GM08714 (cell line): ENCODE results near the gene FHIP2A.
"Not testable (repeated sequence)": the region's sequence is repeated elsewhere in the genome, so short reads cannot be mapped to it uniquely, and the experiment has no call there.

ENCODE experiments used
- H3K4me3 ChIP-seq: fragments of 200-500 bp; sonication (Bioruptor generic); 2 replicates; pipeline ENCODE4 v1.5.1; 2014; ENCODE audit warnings: mild to moderate bottlenecking, low read length, inconsistent platforms
- ZNF274 ChIP-seq: IDR thresholded peaks from 2 replicates; pipeline ENCODE4 v1.6.1; 2012; ENCODE audit warnings: mild to moderate bottlenecking, low read depth, low read length

The FHIP2A gene, protein sequence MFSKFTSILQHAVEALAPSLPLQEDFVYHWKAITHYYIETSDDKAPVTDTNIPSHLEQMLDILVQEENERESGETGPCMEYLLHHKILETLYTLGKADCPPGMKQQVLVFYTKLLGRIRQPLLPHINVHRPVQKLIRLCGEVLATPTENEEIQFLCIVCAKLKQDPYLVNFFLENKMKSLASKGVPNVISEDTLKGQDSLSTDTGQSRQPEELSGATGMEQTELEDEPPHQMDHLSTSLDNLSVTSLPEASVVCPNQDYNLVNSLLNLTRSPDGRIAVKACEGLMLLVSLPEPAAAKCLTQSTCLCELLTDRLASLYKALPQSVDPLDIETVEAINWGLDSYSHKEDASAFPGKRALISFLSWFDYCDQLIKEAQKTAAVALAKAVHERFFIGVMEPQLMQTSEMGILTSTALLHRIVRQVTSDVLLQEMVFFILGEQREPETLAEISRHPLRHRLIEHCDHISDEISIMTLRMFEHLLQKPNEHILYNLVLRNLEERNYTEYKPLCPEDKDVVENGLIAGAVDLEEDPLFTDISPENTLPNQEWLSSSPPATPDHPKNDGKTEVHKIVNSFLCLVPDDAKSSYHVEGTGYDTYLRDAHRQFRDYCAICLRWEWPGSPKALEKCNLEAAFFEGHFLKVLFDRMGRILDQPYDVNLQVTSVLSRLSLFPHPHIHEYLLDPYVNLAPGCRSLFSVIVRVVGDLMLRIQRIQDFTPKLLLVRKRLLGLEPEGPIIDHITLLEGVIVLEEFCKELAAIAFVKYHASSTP

DNA sequence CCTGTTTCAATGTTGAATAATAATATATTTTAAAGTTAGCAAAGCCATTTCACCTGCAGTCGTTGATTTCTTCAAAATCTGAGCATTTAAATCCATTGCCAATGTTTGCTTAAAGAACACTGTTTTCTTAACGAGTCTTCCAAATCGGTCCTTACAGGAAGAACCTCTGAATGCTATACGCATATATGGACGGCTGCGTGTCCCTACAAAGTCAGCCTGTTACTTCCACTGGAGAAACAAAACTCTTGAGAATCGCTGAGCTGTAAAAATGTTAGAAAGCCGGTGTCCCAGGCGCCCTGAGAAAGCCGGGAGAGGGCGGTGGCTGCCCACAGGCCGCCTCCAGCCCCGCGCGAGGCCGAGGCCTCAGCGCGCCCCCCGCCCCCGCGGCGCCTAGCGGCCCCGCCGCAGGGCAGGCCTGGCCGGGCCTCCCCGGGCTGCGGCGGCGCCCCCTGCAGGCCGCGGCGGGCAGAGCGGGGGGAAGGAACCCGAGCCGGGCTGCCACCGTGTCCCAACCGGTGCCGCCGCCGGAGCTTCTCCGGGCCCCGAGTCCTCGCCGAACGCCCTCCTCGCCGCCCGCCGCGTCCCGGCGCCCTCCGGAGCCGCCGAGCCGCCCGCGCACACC lies at the start of gene FHIP2A:
Gene FHIP2A, plus strand, starts transcription at position 488 of the 622 bp plus-strand sequence. CDS start 299 bp downstream, outside the sequence.
- no peak for TF ChIP-seq ZNF274
- peak within 1 kb of the TSS; percentile 100 for H3K4me3 ChIP-seq

DNA sequence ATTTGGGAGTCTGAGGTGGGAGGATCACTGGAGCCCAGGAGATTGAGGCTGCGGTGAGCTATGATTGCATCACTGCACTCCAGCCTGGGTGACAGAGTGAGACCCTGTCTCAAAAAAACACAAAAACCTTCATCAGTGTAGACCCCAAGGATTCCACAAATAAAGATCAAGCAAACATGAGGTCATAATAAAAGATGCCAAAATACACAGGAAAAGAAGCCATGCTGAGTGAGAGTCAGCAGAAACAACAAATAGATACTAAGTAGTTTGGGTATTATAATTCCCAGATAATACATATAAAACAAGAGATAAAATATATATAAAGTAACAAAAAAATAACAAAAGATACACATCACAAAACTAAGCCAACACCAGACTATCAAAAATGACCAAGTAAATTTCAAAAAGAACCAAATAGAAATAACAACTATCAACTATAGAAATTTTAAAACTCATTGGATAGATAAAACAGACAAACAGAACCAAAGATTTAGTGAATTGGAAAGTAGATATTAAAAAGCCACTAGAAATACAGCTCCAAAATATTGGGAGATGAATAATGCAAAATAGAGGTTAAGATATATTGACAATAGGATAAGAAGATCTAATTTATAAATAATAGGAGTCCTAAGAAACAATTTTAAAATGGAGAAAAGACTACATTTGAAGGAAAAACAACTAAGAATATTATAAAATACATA lies 48.9 kb upstream of the FHIP2A start:
- no peak for TF ChIP-seq ZNF274

DNA sequence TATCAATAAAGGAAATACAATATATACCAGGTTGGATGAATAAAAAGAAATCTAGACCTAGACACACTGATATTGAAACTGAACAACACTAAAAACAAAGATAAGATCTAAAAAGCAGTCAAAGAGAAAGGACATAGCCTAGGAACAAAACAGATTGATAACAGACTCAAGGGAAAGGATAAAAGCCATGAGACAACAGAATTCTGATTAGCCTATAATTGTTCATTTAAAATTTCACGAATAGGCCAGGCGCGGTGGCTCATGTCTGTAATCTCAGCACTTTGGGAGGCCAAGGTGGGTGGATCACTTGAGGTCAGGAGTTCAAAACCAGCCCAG lies 48.4 kb upstream of the FHIP2A start:
- no peak overlapping the region for H3K4me3 ChIP-seq
- no peak for TF ChIP-seq ZNF274

More for the DNA sequence above, 48.9 kb upstream of the FHIP2A start:
- no peak overlapping the region for H3K4me3 ChIP-seq

DNA sequence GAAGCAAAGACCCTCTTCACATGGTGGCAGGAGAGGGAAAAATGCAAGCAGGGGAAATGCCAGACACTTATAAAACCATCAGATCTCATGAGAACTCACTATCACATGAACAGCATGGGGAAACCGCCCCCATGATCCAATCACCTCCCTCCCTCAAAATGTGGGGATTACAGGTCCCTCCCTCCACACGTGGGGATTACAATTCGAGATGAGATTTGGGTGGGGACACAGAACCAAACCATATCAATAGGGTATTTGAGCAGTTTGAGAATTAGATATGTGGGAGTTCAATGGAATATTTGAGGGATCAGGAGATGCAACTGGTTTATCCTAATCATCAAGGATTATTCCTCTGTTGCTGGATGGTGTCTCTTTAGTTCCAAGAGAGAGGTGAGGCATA lies 46.5 kb upstream of the FHIP2A start:
- not testable (repeated sequence) for H3K4me3 ChIP-seq

DNA sequence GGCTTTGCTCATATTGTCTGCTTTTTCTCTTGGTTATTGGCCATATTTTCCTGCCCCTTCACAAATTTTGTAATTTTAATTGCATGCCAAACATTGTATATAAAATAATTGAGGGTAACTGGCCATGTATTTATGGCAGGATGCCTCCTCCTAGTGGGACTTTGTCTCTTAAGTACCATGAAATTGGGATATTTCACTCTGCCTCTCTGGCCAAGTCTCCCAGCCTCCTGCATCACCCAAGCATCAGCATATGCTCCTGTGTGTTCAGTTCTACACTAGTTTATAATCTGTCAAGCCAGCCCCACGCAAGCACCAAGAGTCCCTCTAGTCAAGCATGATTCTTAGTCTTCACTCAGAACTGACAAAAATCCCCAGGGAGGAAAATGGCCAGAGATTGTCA lies 44.2 kb upstream of the FHIP2A start:
- TF ChIP-seq ZNF274, result no peak
- no peak overlapping the region for H3K4me3 ChIP-seq

DNA sequence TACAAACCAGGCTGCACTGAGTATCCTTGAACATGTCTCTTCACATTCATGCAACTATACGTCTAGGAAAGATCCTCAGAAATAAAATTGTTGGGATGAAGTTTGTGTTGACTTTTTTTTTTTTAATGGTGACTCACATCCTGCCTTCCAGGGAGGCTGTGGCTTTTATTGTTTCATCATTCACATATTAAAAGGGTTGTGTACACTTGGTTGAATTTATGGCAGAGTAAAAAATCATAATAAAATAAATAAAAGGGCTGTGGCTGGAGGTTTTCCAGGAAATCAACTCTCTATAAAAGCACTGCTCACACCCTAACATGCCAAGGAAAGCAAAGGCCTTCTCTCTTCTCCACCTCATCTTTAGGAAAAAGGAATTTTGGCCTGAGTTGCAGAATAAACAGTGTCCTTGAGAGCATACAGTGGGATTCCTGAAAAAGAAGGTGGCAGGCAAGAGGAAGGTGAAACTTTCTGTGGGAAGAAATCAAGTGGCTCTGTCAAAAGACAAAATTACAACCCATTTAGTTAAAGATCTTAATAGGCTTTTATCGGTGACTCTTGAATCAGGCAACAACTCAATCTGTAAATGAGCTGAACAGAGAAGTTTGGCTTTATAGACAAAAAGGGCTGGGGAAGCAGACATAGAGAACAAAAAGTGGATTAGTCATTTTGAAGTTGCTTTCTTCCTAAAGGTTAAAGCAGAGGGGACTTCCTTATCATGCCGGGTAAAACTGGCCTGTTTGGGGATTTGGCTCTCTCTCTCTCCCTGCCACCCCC lies 41.6 kb upstream of the FHIP2A start:
- no peak for TF ChIP-seq ZNF274
- H3K4me3 ChIP-seq, result no peak overlapping the region

DNA sequence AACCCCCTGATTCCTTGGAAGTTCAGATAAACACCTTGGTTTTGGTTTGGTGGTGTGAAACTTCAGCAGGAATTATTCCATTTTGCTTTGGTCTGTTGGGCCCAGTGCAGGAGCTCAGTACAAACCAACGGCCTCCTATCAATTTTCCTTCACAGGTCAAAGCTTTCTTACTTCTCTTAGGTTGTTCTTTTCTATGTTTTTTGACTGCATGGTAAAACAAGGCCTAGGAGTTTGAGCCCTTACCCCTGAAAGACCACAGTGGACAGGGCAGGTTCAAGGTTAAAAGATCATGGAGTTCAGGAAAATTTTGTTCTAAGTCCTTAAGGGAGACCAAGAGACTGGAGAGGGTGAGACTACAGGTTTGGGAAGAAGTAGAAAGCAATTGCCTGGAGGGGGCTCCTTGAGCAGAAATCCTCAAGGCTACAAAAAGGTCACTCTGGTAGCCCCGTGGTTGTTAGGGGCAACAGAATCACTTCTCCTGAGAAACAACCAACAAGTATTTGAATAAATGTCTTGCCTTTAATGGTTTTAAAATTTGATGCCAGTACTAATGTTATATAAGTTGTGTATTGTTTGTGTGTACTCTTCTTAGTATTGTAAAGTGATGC lies 40.9 kb upstream of the FHIP2A start:
- no peak for TF ChIP-seq ZNF274
- H3K4me3 ChIP-seq, result no peak overlapping the region

DNA sequence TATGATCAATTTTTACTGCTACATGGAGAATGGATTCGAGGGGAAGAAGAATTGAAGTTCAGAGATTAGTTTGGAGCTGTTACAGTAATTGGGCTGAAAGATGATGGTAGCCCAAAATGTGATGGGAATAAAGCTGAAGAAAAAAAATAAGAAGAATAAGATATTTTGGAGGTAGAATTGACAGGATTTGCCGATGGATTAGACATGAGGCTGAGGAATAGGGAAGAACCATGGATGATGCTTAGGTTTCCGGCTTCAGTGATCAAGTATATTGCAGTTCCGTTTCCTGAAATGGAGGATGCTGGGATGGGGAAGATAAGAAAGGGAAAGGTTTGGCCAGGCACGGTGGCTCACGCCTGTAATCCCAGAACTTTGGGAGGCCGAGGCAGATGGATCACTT lies 38.9 kb upstream of the FHIP2A start:
- TF ChIP-seq ZNF274, result no peak
- H3K4me3 ChIP-seq, result no peak overlapping the region

DNA sequence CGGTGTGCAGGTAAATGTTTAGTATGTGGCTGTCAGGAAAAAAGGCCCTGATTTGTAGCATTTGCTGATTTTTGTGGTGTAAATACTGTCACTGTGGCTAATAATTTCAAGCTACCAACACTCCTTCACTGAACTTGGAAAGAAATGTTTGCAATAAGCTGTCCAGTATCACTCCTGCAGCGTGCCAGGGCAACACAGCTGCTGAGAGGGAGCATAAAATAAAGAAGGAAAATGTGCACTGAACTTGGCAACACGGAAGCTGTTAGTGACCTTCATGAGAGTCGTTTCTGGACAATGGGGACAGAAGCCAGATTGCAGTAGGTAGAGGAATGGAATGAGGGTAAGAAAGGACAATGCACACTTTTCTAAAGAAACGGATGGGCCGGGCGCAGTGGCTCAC lies 37.9 kb upstream of the FHIP2A start:
- TF ChIP-seq ZNF274, result no peak
- no peak overlapping the region for H3K4me3 ChIP-seq

DNA sequence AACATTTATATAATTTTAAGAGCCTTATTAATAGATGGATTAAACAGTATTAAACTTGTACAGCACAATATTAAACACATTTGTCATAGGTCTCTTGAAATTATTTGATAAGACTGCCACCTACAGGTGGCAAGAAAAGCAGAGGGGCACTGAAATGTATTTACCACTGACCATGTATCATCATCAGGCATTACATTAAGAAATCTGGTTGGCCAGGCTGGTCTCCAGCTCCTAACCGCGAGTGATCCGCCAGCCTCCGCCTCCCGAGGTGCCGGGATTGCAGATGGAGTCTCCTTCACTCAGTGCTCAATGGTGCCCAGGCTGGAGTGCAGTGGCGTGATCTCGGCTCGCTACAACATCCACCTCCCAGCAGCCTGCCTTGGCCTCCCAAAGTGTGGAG lies 35.1 kb upstream of the FHIP2A start:
- not testable (repeated sequence) for H3K4me3 ChIP-seq

DNA sequence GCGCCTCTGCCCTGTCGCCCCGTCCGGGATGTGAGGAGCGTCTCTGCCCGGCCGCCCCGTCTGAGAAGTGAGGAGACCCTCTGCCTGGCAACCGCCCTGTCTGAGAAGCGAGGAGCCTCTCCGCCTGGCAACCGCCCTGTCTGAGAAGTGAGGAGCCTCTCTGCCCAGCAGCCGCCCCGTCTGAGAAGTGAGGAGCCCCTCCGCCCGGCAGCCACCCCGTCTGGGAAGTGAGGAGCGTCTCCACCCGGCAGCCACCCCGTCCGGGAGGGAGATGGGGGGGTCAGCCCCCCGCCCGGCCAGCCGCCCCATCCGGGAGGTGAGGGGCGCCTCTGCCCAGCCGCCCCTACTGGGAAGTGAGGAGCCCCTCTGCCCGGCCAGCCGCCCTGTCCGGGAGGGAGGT lies 34.4 kb upstream of the FHIP2A start:
- H3K4me3 ChIP-seq, result not testable (repeated sequence)

DNA sequence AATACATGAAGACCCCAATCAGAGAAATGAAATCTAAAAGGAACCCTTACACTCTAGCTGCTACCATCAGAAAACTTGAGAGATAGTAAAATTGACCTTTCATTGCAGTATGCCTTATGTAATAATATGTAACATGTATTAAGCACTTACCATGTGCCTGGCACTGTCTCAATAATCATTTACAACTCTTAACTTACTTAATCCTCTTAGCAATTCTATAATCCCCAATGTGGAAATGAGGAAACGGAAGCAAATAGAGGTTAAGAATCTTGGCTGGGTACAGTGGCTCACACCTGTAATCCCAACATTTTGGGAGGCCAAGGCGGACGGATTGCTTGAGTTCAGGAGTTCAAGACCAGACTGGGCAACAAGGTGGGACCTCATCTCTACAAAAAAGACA lies 29.8 kb upstream of the FHIP2A start:
- no peak overlapping the region for H3K4me3 ChIP-seq
- no peak for TF ChIP-seq ZNF274

DNA sequence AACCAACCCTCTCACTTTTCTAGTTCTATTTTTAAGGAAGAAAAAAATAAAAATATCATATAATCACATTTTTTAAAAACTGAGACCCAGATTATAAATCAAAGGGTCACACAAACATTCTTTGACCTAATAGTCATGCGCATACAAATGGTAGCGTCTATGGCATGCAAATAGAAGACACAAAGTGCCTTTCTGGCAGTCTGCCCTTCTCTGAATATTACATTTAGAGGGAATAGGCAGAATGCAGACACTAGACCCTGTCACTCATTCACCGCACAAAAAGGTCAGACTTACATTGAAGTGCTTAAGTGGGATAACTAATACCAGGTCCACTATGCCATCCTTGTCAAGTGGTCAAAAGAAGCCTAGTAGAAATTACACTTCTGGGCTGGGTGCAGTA lies 26.5 kb upstream of the FHIP2A start:
- H3K4me3 ChIP-seq, result no peak overlapping the region
- no peak for TF ChIP-seq ZNF274
